Measurements from ENCODE around the gene VLDLR.

VLDLR gene

GRCh38 chr9:2603621-2604020 is 18.0 kb upstream of the VLDLR start:
- H3K9ac ChIP-seq (ENCODE audit: low read length), result no peak overlapping the region
- no peaks in the 10 kb centered on the region for H3K9me3 ChIP-seq (ENCODE audit: control insufficient read depth, low read length)
- H3K36me3 ChIP-seq (ENCODE audit: control insufficient read depth, insufficient read depth, low read length), result no peaks in the 10 kb centered on the region
- H3K4me3 ChIP-seq (ENCODE audit: low read length), result no peak overlapping the region
- no peaks in the 10 kb centered on the region for H3K27me3 ChIP-seq (ENCODE audit: control insufficient read depth, insufficient read depth, low read length)
- H3K4me1 ChIP-seq (ENCODE audit: control insufficient read depth, insufficient read depth, low read length), result no peaks in the 10 kb centered on the region

GRCh38 chr9:2605246-2605645 is 16.3 kb upstream of the VLDLR start:
- Histone ChIP-seq H3K4me1 (ENCODE audit: control insufficient read depth, insufficient read depth, low read length) (no peaks in the 10 kb centered on the region), H3K4me3 (ENCODE audit: low read length) (no peak overlapping the region), H3K9me3 (ENCODE audit: control insufficient read depth, low read length) (no peaks in the 10 kb centered on the region), H3K27me3 (ENCODE audit: control insufficient read depth, insufficient read depth, low read length) (no peaks in the 10 kb centered on the region), H3K9ac (ENCODE audit: low read length) (no peak overlapping the region), H3K36me3 (ENCODE audit: control insufficient read depth, insufficient read depth, low read length) (no peaks in the 10 kb centered on the region)

- no peak overlapping the region for H3K9ac ChIP-seq (ENCODE audit: low read length)
- H3K4me3 ChIP-seq (ENCODE audit: low read length), result no peak overlapping the region
- no peaks in the 10 kb centered on the region for H3K4me1 ChIP-seq (ENCODE audit: control insufficient read depth, insufficient read depth, low read length)
- no peaks in the 10 kb centered on the region for H3K27me3 ChIP-seq (ENCODE audit: control insufficient read depth, insufficient read depth, low read length)
- H3K9me3 ChIP-seq (ENCODE audit: control insufficient read depth, low read length), result no peaks in the 10 kb centered on the region
- no peaks in the 10 kb centered on the region for H3K36me3 ChIP-seq (ENCODE audit: control insufficient read depth, insufficient read depth, low read length)
Measured at GRCh38 chr9:2608276-2608675, 13.3 kb upstream of the VLDLR start.

- H3K4me1 ChIP-seq (ENCODE audit: control insufficient read depth, insufficient read depth, low read length), result no peaks in the 10 kb centered on the region
Measured at GRCh38 chr9:2610985-2611384, 10.6 kb upstream of the VLDLR start.

GRCh38 chr9:2611961-2612360 is 9.6 kb upstream of the VLDLR start:
- Histone ChIP-seq H3K4me3 (ENCODE audit: low read length) (no peak overlapping the region), H3K9ac (ENCODE audit: low read length) (no peak overlapping the region), H3K36me3 (ENCODE audit: control insufficient read depth, insufficient read depth, low read length) (no peaks in the 10 kb centered on the region), H3K4me1 (ENCODE audit: control insufficient read depth, insufficient read depth, low read length) (no peaks in the 10 kb centered on the region), H3K9me3 (ENCODE audit: control insufficient read depth, low read length) (no peaks in the 10 kb centered on the region), H3K27me3 (ENCODE audit: control insufficient read depth, insufficient read depth, low read length) (no peaks in the 10 kb centered on the region)

More at GRCh38 chr9:2610985-2611384, 10.6 kb upstream of the VLDLR start:
- Histone ChIP-seq H3K9me3 (ENCODE audit: control insufficient read depth, low read length) (no peaks in the 10 kb centered on the region), H3K27me3 (ENCODE audit: control insufficient read depth, insufficient read depth, low read length) (no peaks in the 10 kb centered on the region), H3K9ac (ENCODE audit: low read length) (no peak overlapping the region), H3K4me3 (ENCODE audit: low read length) (no peak overlapping the region), H3K36me3 (ENCODE audit: control insufficient read depth, insufficient read depth, low read length) (no peaks in the 10 kb centered on the region)

GRCh38 chr9:2613730-2614271 is 7.8 kb upstream of the VLDLR start:
- H3K36me3 ChIP-seq (ENCODE audit: control insufficient read depth, insufficient read depth, low read length), result no peaks in the 10 kb centered on the region
- H3K4me1 ChIP-seq (ENCODE audit: control insufficient read depth, insufficient read depth, low read length), result no peaks in the 10 kb centered on the region
- H3K27me3 ChIP-seq (ENCODE audit: control insufficient read depth, insufficient read depth, low read length), result peaks cover 2% of the 10 kb centered on the region
- no peak overlapping the region for H3K9ac ChIP-seq (ENCODE audit: low read length)
- no peaks in the 10 kb centered on the region for H3K9me3 ChIP-seq (ENCODE audit: control insufficient read depth, low read length)
- H3K4me3 ChIP-seq (ENCODE audit: low read length), result no peak overlapping the region

- Histone ChIP-seq H3K9me3 (ENCODE audit: control insufficient read depth, low read length) (no peaks in the 10 kb centered on the region), H3K9ac (ENCODE audit: low read length) (no peak overlapping the region), H3K4me1 (ENCODE audit: control insufficient read depth, insufficient read depth, low read length) (no peaks in the 10 kb centered on the region), H3K4me3 (ENCODE audit: low read length) (no peak overlapping the region), H3K36me3 (ENCODE audit: control insufficient read depth, insufficient read depth, low read length) (no peaks in the 10 kb centered on the region), H3K27me3 (ENCODE audit: control insufficient read depth, insufficient read depth, low read length) (peaks cover 12% of the 10 kb centered on the region)
Measured at GRCh38 chr9:2615497-2615896, 6.1 kb upstream of the VLDLR start.

GRCh38 chr9:2616692-2617377 is 4.8 kb upstream of the VLDLR start:
- Histone ChIP-seq H3K4me1 (ENCODE audit: control insufficient read depth, insufficient read depth, low read length) (peaks cover 6% of the 10 kb centered on the region), H3K9me3 (ENCODE audit: control insufficient read depth, low read length) (no peaks in the 10 kb centered on the region), H3K4me3 (ENCODE audit: low read length) (no peak overlapping the region), H3K36me3 (ENCODE audit: control insufficient read depth, insufficient read depth, low read length) (no peaks in the 10 kb centered on the region), H3K27me3 (ENCODE audit: control insufficient read depth, insufficient read depth, low read length) (peaks cover 19% of the 10 kb centered on the region), H3K9ac (ENCODE audit: low read length) (no peak overlapping the region)

GRCh38 chr9:2618289-2618688 is 3.3 kb upstream of the VLDLR start:
- Histone ChIP-seq H3K27me3 (ENCODE audit: control insufficient read depth, insufficient read depth, low read length) (peaks cover 29% of the 10 kb centered on the region), H3K36me3 (ENCODE audit: control insufficient read depth, insufficient read depth, low read length) (no peaks in the 10 kb centered on the region), H3K9ac (ENCODE audit: low read length) (no peak overlapping the region), H3K4me1 (ENCODE audit: control insufficient read depth, insufficient read depth, low read length) (peaks cover 10% of the 10 kb centered on the region), H3K9me3 (ENCODE audit: control insufficient read depth, low read length) (no peaks in the 10 kb centered on the region), H3K4me3 (ENCODE audit: low read length) (no peak overlapping the region)

- no peaks in the 10 kb centered on the region for H3K9me3 ChIP-seq (ENCODE audit: control insufficient read depth, low read length)
- peak overlapping the region; percentile 51 for H3K9ac ChIP-seq (ENCODE audit: low read length)
- H3K36me3 ChIP-seq (ENCODE audit: control insufficient read depth, insufficient read depth, low read length), result no peaks in the 10 kb centered on the region
- no peak overlapping the region for H3K4me3 ChIP-seq (ENCODE audit: low read length)
- peaks cover 15% of the 10 kb centered on the region for H3K4me1 ChIP-seq (ENCODE audit: control insufficient read depth, insufficient read depth, low read length)
- H3K27me3 ChIP-seq (ENCODE audit: control insufficient read depth, insufficient read depth, low read length), result peaks cover 32% of the 10 kb centered on the region
Measured at GRCh38 chr9:2620919-2621721, 467 bp upstream of the VLDLR start.

GRCh38 chr9:2622461-2623287 is 1.1 kb downstream of the VLDLR start:
- Histone ChIP-seq H3K4me1 (ENCODE audit: control insufficient read depth, insufficient read depth, low read length) (peaks cover 15% of the 10 kb centered on the region), H3K9ac (ENCODE audit: low read length) (peak overlapping the region; percentile 67)

More at GRCh38 chr9:2622461-2623287, 1.1 kb downstream of the VLDLR start:
- Histone ChIP-seq H3K27me3 (ENCODE audit: control insufficient read depth, insufficient read depth, low read length) (peaks cover 32% of the 10 kb centered on the region), H3K9me3 (ENCODE audit: control insufficient read depth, low read length) (no peaks in the 10 kb centered on the region), H3K4me3 (ENCODE audit: low read length) (peak overlapping the region; percentile 82), H3K36me3 (ENCODE audit: control insufficient read depth, insufficient read depth, low read length) (no peaks in the 10 kb centered on the region)

Data from mucosa of stomach (tissue), 1 donor.